GM12878 (cell line): ENCODE results near the gene CAPNS2.

Experiments used
- ASH2L ChIP-seq: fragments of 300-600, 200-600 bp; sonication (generic); IDR thresholded peaks from 2 replicates; pipeline ENCODE4 v1.6.1; 2017; ENCODE audit warnings: low read depth, mild to moderate bottlenecking, borderline replicate concordance
- CHD4 ChIP-seq: fragments of 200-600 bp; sonication (generic); IDR thresholded peaks from 2 replicates; pipeline ENCODE4 v1.6.1; 2016; ENCODE audit warnings: mild to moderate bottlenecking
- CTCF ChIP-seq, 3 experiments: IDR thresholded peaks in 2 of 3; conservative IDR thresholded peaks in 1 of 3; 2 replicates each; pipeline ENCODE4 v1.5.1; 2011; ENCODE audit warnings: low read depth in 3 of 3, low read length in 3 of 3, mild to moderate bottlenecking in 3 of 3, control low read depth in 2 of 3, moderate library complexity in 2 of 3, inconsistent platforms in 1 of 3, mixed read lengths in 1 of 3; ENCODE audit not compliant: control insufficient read depth in 2 of 3, insufficient read depth in 1 of 3; ENCODE audit errors: extremely low read depth in 1 of 3
- GATAD2B ChIP-seq: fragments of 450-650 bp; conservative IDR thresholded peaks from 2 replicates; pipeline ENCODE4 v1.6.1; 2017; ENCODE audit warnings: low read depth, mild to moderate bottlenecking, moderate library complexity
- RB1 ChIP-seq: fragments of 450-650 bp; formaldehyde crosslinking; IDR thresholded peaks from 2 replicates; pipeline ENCODE4 v1.6.1; 2017; ENCODE audit warnings: mild to moderate bottlenecking, borderline replicate concordance
- SIN3A ChIP-seq: IDR thresholded peaks from 2 replicates; pipeline ENCODE4 v1.6.1; 2012; ENCODE audit warnings: low read depth, low read length, improper control_type of control experiment
- TCF12 ChIP-seq: IDR thresholded peaks from 2 replicates; pipeline ENCODE4 v1.6.1; 2011; ENCODE audit warnings: low read depth, mild to moderate bottlenecking, low read length
- TCF7 ChIP-seq: IDR thresholded peaks from 2 replicates; pipeline ENCODE4 v1.6.1; 2014; ENCODE audit warnings: antibody characterized with exemption, borderline replicate concordance
- USF2 ChIP-seq: IDR thresholded peaks from 2 replicates; pipeline ENCODE4 v1.6.1; 2011; ENCODE audit warnings: low read depth, low read length, improper control_type of control experiment, borderline replicate concordance
- ZNF384 ChIP-seq: IDR thresholded peaks from 2 replicates; pipeline ENCODE4 v1.6.1; 2012; ENCODE audit warnings: low read depth, mild to moderate bottlenecking, low read length, improper control_type of control experiment, borderline replicate concordance

GRCh38 chr16:55563797-55564196, 2.7 kb upstream of the CAPNS2 start:
- TF ChIP-seq TCF7: no peak
- TF ChIP-seq USF2: no peak
- no peak for TF ChIP-seq CTCF (IDR thresholded peaks at IDR 0.05 in 2 of 3, conservative IDR thresholded peaks at IDR 0.05 in 1 of 3; ENCODE audit: control insufficient read depth in 2 of 3, extremely low read depth in 1 of 3, insufficient read depth in 1 of 3, low read depth in 3 of 3, low read length in 3 of 3)
- TF ChIP-seq ASH2L: no peak
- no peak for TF ChIP-seq CHD4
- TF ChIP-seq GATAD2B: no peak
- TF ChIP-seq RB1: no peak
- no peak for TF ChIP-seq ZNF384
- TF ChIP-seq TCF12: no peak
- no peak for TF ChIP-seq SIN3A
